GM12892 (cell line): ENCODE results near the gene SYCN.

Experiments
- POLR2A ChIP-seq: IDR thresholded peaks from 2 replicates; pipeline ENCODE4 v1.6.1; 2011; ENCODE audit warnings: low read depth, low read length, control low read depth
- POLR2AphosphoS5 ChIP-seq: IDR thresholded peaks from 2 replicates; pipeline ENCODE4 v1.6.1; 2011; ENCODE audit warnings: low read depth, low read length, control low read depth

- TF ChIP-seq POLR2A (no peak), POLR2AphosphoS5 (no peak)
Measured at GRCh38 chr19:39194832-39195542, 9.1 kb downstream of the SYCN start.
